ENCODE data around the gene GPC4.

The GPC4 gene

GRCh38 chrX:133419911-133420310 is 4.6 kb upstream of the GPC4 start:
- no peak for TF ChIP-seq ZNF274 (IDR thresholded peaks at IDR 0.05; ENCODE audit: low read depth, low read length)
- no peak overlapping the region for H3K4me3 ChIP-seq (ENCODE audit: low read length)

GRCh38 chrX:133418588-133418987 is 3.3 kb upstream of the GPC4 start:
- no peak for TF ChIP-seq ZNF274 (IDR thresholded peaks at IDR 0.05; ENCODE audit: low read depth, low read length)
- no peak overlapping the region for H3K4me3 ChIP-seq (ENCODE audit: low read length)

- TF ChIP-seq ZNF274 (IDR thresholded peaks at IDR 0.05; ENCODE audit: low read depth, low read length): no peak
- H3K4me3 ChIP-seq (ENCODE audit: low read length): no peak overlapping the region
Measured at GRCh38 chrX:133417364-133417763, 2.1 kb upstream of the GPC4 start.

GRCh38 chrX:133414406-133415275 is 648 bp downstream of the GPC4 start:
- peak overlapping the region; percentile 67 for H3K4me3 ChIP-seq (ENCODE audit: low read length)
- no peak for TF ChIP-seq ZNF274 (IDR thresholded peaks at IDR 0.05; ENCODE audit: low read depth, low read length)

GRCh38 chrX:133413218-133413925 is 1.9 kb downstream of the GPC4 start:
- peak overlapping the region; percentile 67 for H3K4me3 ChIP-seq (ENCODE audit: low read length)
- TF ChIP-seq ZNF274 (IDR thresholded peaks at IDR 0.05; ENCODE audit: low read depth, low read length): no peak

GRCh38 chrX:133412665-133413064 is 2.6 kb downstream of the GPC4 start:
- no peak for TF ChIP-seq ZNF274 (IDR thresholded peaks at IDR 0.05; ENCODE audit: low read depth, low read length)
- no peak overlapping the region; the same call in 1 of the 2 replicates for H3K4me3 ChIP-seq (ENCODE audit: low read length)

GRCh38 chrX:133412246-133412645 is 3.0 kb downstream of the GPC4 start:
- H3K4me3 ChIP-seq (ENCODE audit: low read length): no peak overlapping the region
- no peak for TF ChIP-seq ZNF274 (IDR thresholded peaks at IDR 0.05; ENCODE audit: low read depth, low read length)

- no peak overlapping the region for H3K4me3 ChIP-seq (ENCODE audit: low read length)
- no peak for TF ChIP-seq ZNF274 (IDR thresholded peaks at IDR 0.05; ENCODE audit: low read depth, low read length)
Measured at GRCh38 chrX:133410550-133410949, 4.7 kb downstream of the GPC4 start.

GRCh38 chrX:133405498-133406185 is 9.6 kb downstream of the GPC4 start:
- no peak overlapping the region for H3K4me3 ChIP-seq (ENCODE audit: low read length)
- no peak for TF ChIP-seq ZNF274 (IDR thresholded peaks at IDR 0.05; ENCODE audit: low read depth, low read length)

- no peak for TF ChIP-seq ZNF274 (IDR thresholded peaks at IDR 0.05; ENCODE audit: low read depth, low read length)
- H3K4me3 ChIP-seq (ENCODE audit: low read length): no peak overlapping the region
Measured at GRCh38 chrX:133403984-133404383, 11.3 kb downstream of the GPC4 start.

GRCh38 chrX:133402830-133403625 is 12.3 kb downstream of the GPC4 start:
- TF ChIP-seq ZNF274 (IDR thresholded peaks at IDR 0.05; ENCODE audit: low read depth, low read length): no peak

GRCh38 chrX:133402042-133402453 is 13.2 kb downstream of the GPC4 start:
- TF ChIP-seq ZNF274 (IDR thresholded peaks at IDR 0.05; ENCODE audit: low read depth, low read length): no peak
- no peak overlapping the region for H3K4me3 ChIP-seq (ENCODE audit: low read length)

More at GRCh38 chrX:133402830-133403625, 12.3 kb downstream of the GPC4 start:
- no peak overlapping the region for H3K4me3 ChIP-seq (ENCODE audit: low read length)

- no peak overlapping the region for H3K4me3 ChIP-seq (ENCODE audit: low read length)
Measured at GRCh38 chrX:133401536-133401935, 13.8 kb downstream of the GPC4 start.

GRCh38 chrX:133399411-133399810 is 15.9 kb downstream of the GPC4 start:
- H3K4me3 ChIP-seq (ENCODE audit: low read length): no peak overlapping the region
- no peak for TF ChIP-seq ZNF274 (IDR thresholded peaks at IDR 0.05; ENCODE audit: low read depth, low read length)

More at GRCh38 chrX:133401536-133401935, 13.8 kb downstream of the GPC4 start:
- no peak for TF ChIP-seq ZNF274 (IDR thresholded peaks at IDR 0.05; ENCODE audit: low read depth, low read length)
